Astrocyte (in vitro differentiated cells and primary cell): ENCODE measurements around the gene SGIP1. TPM values are rescaled to one million over a fixed set of nuclear protein-coding genes. Genes with fewer than 3 reads are reported as not detected.

Experiments used
- DNase-seq: peaks from one replicate; pipeline ENCODE4 v3.0.0-alpha.2; 2010; ENCODE audit warnings: low read depth
- FAIRE-seq: peaks from 2 replicates; lab custom pipeline; 2011; peaks lifted over from hg19 to GRCh38; lab: Jason Lieb, UNC
- H2AFZ ChIP-seq: 2 replicates; pipeline ENCODE4 v1.6.0; 2012; ENCODE audit warnings: low read depth, low read length, inconsistent platforms
- H3K27ac ChIP-seq: 2 replicates; pipeline ENCODE4 v1.5.1; 2011; ENCODE audit warnings: low read depth, low read length, inconsistent platforms
- H3K27me3 ChIP-seq: 2 replicates; pipeline ENCODE4 v1.6.0; 2011; ENCODE audit warnings: low read length, inconsistent platforms; ENCODE audit not compliant: insufficient read depth
- H3K36me3 ChIP-seq: 2 replicates; pipeline ENCODE4 v1.5.1; 2011; ENCODE audit warnings: low read length, inconsistent platforms; ENCODE audit not compliant: insufficient read depth
- H3K4me1 ChIP-seq: 2 replicates; pipeline ENCODE4 v1.5.1; 2011; ENCODE audit warnings: low read length, inconsistent platforms; ENCODE audit not compliant: insufficient read depth
- H3K4me2 ChIP-seq: 2 replicates; pipeline ENCODE4 v1.6.0; 2012; ENCODE audit warnings: low read length, inconsistent platforms
- H3K4me3 ChIP-seq: 2 replicates; pipeline ENCODE4 v1.5.1; 2011; ENCODE audit warnings: low read depth, mild to moderate bottlenecking, low read length, inconsistent platforms; ENCODE audit not compliant: insufficient read depth
- H3K79me2 ChIP-seq: 2 replicates; pipeline ENCODE4 v1.6.0; 2012; ENCODE audit warnings: mild to moderate bottlenecking, low read length, inconsistent platforms; ENCODE audit not compliant: insufficient read depth
- H3K9ac ChIP-seq: 2 replicates; pipeline ENCODE4 v1.6.0; 2012; ENCODE audit warnings: mild to moderate bottlenecking, low read length, inconsistent platforms
- H3K9me3 ChIP-seq: 2 replicates; pipeline ENCODE4 v1.5.1; 2012; ENCODE audit warnings: low read depth, mild to moderate bottlenecking, low read length, inconsistent platforms; ENCODE audit not compliant: insufficient read depth
- H4K20me1 ChIP-seq: 2 replicates; pipeline ENCODE4 v1.6.0; 2012; ENCODE audit warnings: low read length, inconsistent platforms; ENCODE audit not compliant: insufficient read depth
- H3K27ac Mint-ChIP-seq: one replicate; pipeline ENCODE4 v1.8.0; 2021; ENCODE audit warnings: mild to moderate bottlenecking, mixed read lengths; ENCODE audit not compliant: unreplicated experiment
- H3K27me3 Mint-ChIP-seq: one replicate; pipeline ENCODE4 v1.8.0; 2021; ENCODE audit warnings: low read depth, mixed read lengths; ENCODE audit not compliant: unreplicated experiment
- H3K36me3 Mint-ChIP-seq: one replicate; pipeline ENCODE4 v1.8.0; 2021; ENCODE audit warnings: low read depth, mixed read lengths; ENCODE audit not compliant: unreplicated experiment
- H3K4me1 Mint-ChIP-seq: one replicate; pipeline ENCODE4 v1.8.0; 2021; ENCODE audit warnings: low read depth, mixed read lengths; ENCODE audit not compliant: unreplicated experiment
- H3K4me3 Mint-ChIP-seq: one replicate; pipeline ENCODE4 v1.8.0; 2021; ENCODE audit warnings: mild to moderate bottlenecking, moderate library complexity, mixed read lengths; ENCODE audit not compliant: unreplicated experiment
- H3K9me3 Mint-ChIP-seq: one replicate; pipeline ENCODE4 v1.8.0; 2021; ENCODE audit warnings: mild to moderate bottlenecking, mixed read lengths; ENCODE audit not compliant: unreplicated experiment
- CTCF ChIP-seq: IDR thresholded peaks from 2 replicates; pipeline ENCODE4 v1.5.1; 2011; ENCODE audit warnings: low read depth, mild to moderate bottlenecking, inconsistent platforms, low read length, moderate library complexity; ENCODE audit not compliant: insufficient read depth
- EZH2 ChIP-seq: IDR thresholded peaks from 2 replicates; pipeline ENCODE4 v1.6.1; 2012; ENCODE audit warnings: mild to moderate bottlenecking, low read length, inconsistent platforms; ENCODE audit not compliant: insufficient read depth
- total RNA-seq: library from RNA; stranded (reverse); gene quantifications from 2 replicates; pipeline ENCODE4 v1.2.1, GENCODE V29; 2021

The SGIP1 gene
- total RNA-seq, 1 donor from 2014 or later: 8.8 TPM

GRCh38 chr1:66617362-66618184 is 83.6 kb downstream of the SGIP1 start:
- Mint-ChIP-seq H3K4me1 (no peaks in the 10 kb centered on the region), H3K9me3 (no peaks in the 10 kb centered on the region), H3K27ac (no peak overlapping the region), H3K27me3 (no peaks in the 10 kb centered on the region), H3K4me3 (no peak overlapping the region), H3K36me3 (peaks cover 1% of the 10 kb centered on the region)
- Histone ChIP-seq H3K36me3 (no peaks in the 10 kb centered on the region), H3K4me2 (no peak overlapping the region), H3K9me3 (no peaks in the 10 kb centered on the region), H2AFZ (no peak overlapping the region), H3K4me1 (no peaks in the 10 kb centered on the region), H3K4me3 (no peak overlapping the region), H3K79me2 (no peaks in the 10 kb centered on the region), H4K20me1 (no peaks in the 10 kb centered on the region), H3K27ac (no peak overlapping the region), H3K9ac (no peak overlapping the region), H3K27me3 (no peaks in the 10 kb centered on the region)
- DNase-seq: no peak
- FAIRE-seq: no peak
- no peak for TF ChIP-seq EZH2
- TF ChIP-seq CTCF: no peak

- no peak for FAIRE-seq
- H3K36me3 Mint-ChIP-seq: no peaks in the 10 kb centered on the region
- H3K27me3 Mint-ChIP-seq: no peaks in the 10 kb centered on the region
- H3K9ac ChIP-seq: no peak overlapping the region
- peaks cover under 1% of the 10 kb centered on the region for H3K4me1 ChIP-seq
- TF ChIP-seq EZH2: no peak
- TF ChIP-seq CTCF: no peak
- no peak overlapping the region for H3K4me3 Mint-ChIP-seq
- H3K79me2 ChIP-seq: no peaks in the 10 kb centered on the region
- H3K4me1 Mint-ChIP-seq: no peaks in the 10 kb centered on the region
- no peak overlapping the region for H3K27ac Mint-ChIP-seq
- no peaks in the 10 kb centered on the region for H3K27me3 ChIP-seq
- DNase-seq: no peak
- H3K9me3 Mint-ChIP-seq: no peaks in the 10 kb centered on the region
- no peak overlapping the region for H3K4me3 ChIP-seq
- H4K20me1 ChIP-seq: no peaks in the 10 kb centered on the region
- H3K36me3 ChIP-seq: no peaks in the 10 kb centered on the region
- no peaks in the 10 kb centered on the region for H3K9me3 ChIP-seq
- H2AFZ ChIP-seq: no peak overlapping the region
- no peak overlapping the region for H3K27ac ChIP-seq
- no peak overlapping the region for H3K4me2 ChIP-seq
These were observed 84.4 kb downstream of the SGIP1 start for GRCh38 chr1:66618390-66618789.

GRCh38 chr1:66623812-66624211 is 89.9 kb downstream of the SGIP1 start:
- Histone ChIP-seq H3K27ac (peak overlapping the region; percentile 77), H4K20me1 (no peaks in the 10 kb centered on the region), H3K4me2 (peak overlapping the region; percentile 59), H3K4me1 (peaks cover 20% of the 10 kb centered on the region), H3K36me3 (no peaks in the 10 kb centered on the region), H3K9me3 (no peaks in the 10 kb centered on the region), H3K27me3 (no peaks in the 10 kb centered on the region), H2AFZ (no peak overlapping the region), H3K4me3 (no peak overlapping the region), H3K9ac (peak overlapping the region; percentile 37), H3K79me2 (no peaks in the 10 kb centered on the region)
- peaks cover 21% of the 10 kb centered on the region for H3K4me1 Mint-ChIP-seq
- DNase-seq: peak; percentile 88
- H3K27ac Mint-ChIP-seq: peak overlapping the region; percentile 27
- no peak overlapping the region for H3K4me3 Mint-ChIP-seq
- H3K36me3 Mint-ChIP-seq: no peaks in the 10 kb centered on the region
- no peaks in the 10 kb centered on the region for H3K27me3 Mint-ChIP-seq
- no peaks in the 10 kb centered on the region for H3K9me3 Mint-ChIP-seq
- no peak for TF ChIP-seq EZH2
- no peak for TF ChIP-seq CTCF
- FAIRE-seq: peak; percentile 83
